ENCODE data around the gene LCAT.
"Not testable (repeated sequence)": the region's sequence is repeated elsewhere in the genome, so short reads cannot be mapped to it uniquely, and the experiment has no call there.

The LCAT gene

GRCh38 chr16:67976205-67976604, 32.3 kb upstream of the LCAT start:
- Histone ChIP-seq H3K36me3 (replicated peaks; ENCODE audit: low read depth, low read length) (no peaks in the 10 kb centered on the region), H3K79me2 (ENCODE audit: low read length) (no peaks in the 10 kb centered on the region), H4K20me1 (ENCODE audit: insufficient read depth, low read length) (no peaks in the 10 kb centered on the region), H3K27me3 (ENCODE audit: low read depth, low read length) (no peaks in the 10 kb centered on the region), H3K4me1 (ENCODE audit: low read length) (peaks cover 7% of the 10 kb centered on the region), H3K9me3 (ENCODE audit: insufficient read depth, low read length) (no peaks in the 10 kb centered on the region), H3K9ac (ENCODE audit: low read length) (no peak overlapping the region), H3K27ac (ENCODE audit: low read length) (no peak overlapping the region), H3K4me3 (ENCODE audit: low read length) (no peak overlapping the region), H3K4me2 (ENCODE audit: low read length) (no peak overlapping the region), H2AFZ (ENCODE audit: low read depth, low read length) (no peak overlapping the region)
- TF ChIP-seq CTCF (IDR thresholded peaks at IDR 0.05; ENCODE audit: low read depth, low read length) (no peak), EZH2phosphoT487 (IDR thresholded peaks at IDR 0.05; ENCODE audit: low read depth) (no peak)

- peak overlapping the region; percentile 19; the same call in 1 of the 2 replicates for H3K4me2 ChIP-seq (ENCODE audit: low read length)
- no peak for TF ChIP-seq EZH2phosphoT487 (IDR thresholded peaks at IDR 0.05; ENCODE audit: low read depth)
- no peak for TF ChIP-seq CTCF (IDR thresholded peaks at IDR 0.05; ENCODE audit: low read depth, low read length)
- no peak overlapping the region for H3K4me3 ChIP-seq (ENCODE audit: low read length)
- no peaks in the 10 kb centered on the region for H3K9me3 ChIP-seq (ENCODE audit: insufficient read depth, low read length)
- no peaks in the 10 kb centered on the region for H3K36me3 ChIP-seq (replicated peaks; ENCODE audit: low read depth, low read length)
- no peaks in the 10 kb centered on the region for H3K79me2 ChIP-seq (ENCODE audit: low read length)
- H3K27ac ChIP-seq (ENCODE audit: low read length): no peak overlapping the region
- no peak overlapping the region for H2AFZ ChIP-seq (ENCODE audit: low read depth, low read length)
- no peaks in the 10 kb centered on the region for H4K20me1 ChIP-seq (ENCODE audit: insufficient read depth, low read length)
- peaks cover 7% of the 10 kb centered on the region for H3K4me1 ChIP-seq (ENCODE audit: low read length)
- H3K9ac ChIP-seq (ENCODE audit: low read length): no peak overlapping the region
- no peaks in the 10 kb centered on the region for H3K27me3 ChIP-seq (ENCODE audit: low read depth, low read length)
Measured at GRCh38 chr16:67975321-67976105, 31.6 kb upstream of the LCAT start.

GRCh38 chr16:67972285-67972684, 28.4 kb upstream of the LCAT start:
- not testable (repeated sequence) for H3K9me3 ChIP-seq (ENCODE audit: insufficient read depth, low read length); H4K20me1 ChIP-seq (ENCODE audit: insufficient read depth, low read length); H2AFZ ChIP-seq (ENCODE audit: low read depth, low read length); H3K4me1 ChIP-seq (ENCODE audit: low read length); H3K4me2 ChIP-seq (ENCODE audit: low read length); H3K27ac ChIP-seq (ENCODE audit: low read length); H3K4me3 ChIP-seq (ENCODE audit: low read length); H3K9ac ChIP-seq (ENCODE audit: low read length); H3K27me3 ChIP-seq (ENCODE audit: low read depth, low read length); H3K79me2 ChIP-seq (ENCODE audit: low read length); H3K36me3 ChIP-seq (replicated peaks; ENCODE audit: low read depth, low read length)

GRCh38 chr16:67971111-67971510, 27.2 kb upstream of the LCAT start:
- H2AFZ ChIP-seq (ENCODE audit: low read depth, low read length): no peak overlapping the region
- no peak overlapping the region for H3K4me3 ChIP-seq (ENCODE audit: low read length)
- no peaks in the 10 kb centered on the region for H3K27me3 ChIP-seq (ENCODE audit: low read depth, low read length)
- peaks cover 14% of the 10 kb centered on the region for H3K79me2 ChIP-seq (ENCODE audit: low read length)
- no peak overlapping the region for H3K4me2 ChIP-seq (ENCODE audit: low read length)
- peaks cover 9% of the 10 kb centered on the region for H4K20me1 ChIP-seq (ENCODE audit: insufficient read depth, low read length)
- H3K27ac ChIP-seq (ENCODE audit: low read length): no peak overlapping the region
- peaks cover 2% of the 10 kb centered on the region for H3K36me3 ChIP-seq (replicated peaks; ENCODE audit: low read depth, low read length)
- no peaks in the 10 kb centered on the region for H3K9me3 ChIP-seq (ENCODE audit: insufficient read depth, low read length)
- TF ChIP-seq EZH2phosphoT487 (IDR thresholded peaks at IDR 0.05; ENCODE audit: low read depth) (no peak), CTCF (IDR thresholded peaks at IDR 0.05; ENCODE audit: low read depth, low read length) (no peak)
- H3K9ac ChIP-seq (ENCODE audit: low read length): no peak overlapping the region
- peaks cover 19% of the 10 kb centered on the region for H3K4me1 ChIP-seq (ENCODE audit: low read length)
